Liver (tissue), 9 donors: ENCODE results near the gene NPIPB8. TPM values are rescaled to one million over a fixed set of nuclear protein-coding genes. Genes with fewer than 3 reads are reported as not detected.
"Not testable (repeated sequence)": the region's sequence is repeated elsewhere in the genome, so short reads cannot be mapped to it uniquely, and the experiment has no call there.

Experiments
- DNase-seq: peaks from one replicate; pipeline ENCODE4 v3.0.0-alpha.2; 2017; ENCODE audit warnings: low spot score
- H3K27ac ChIP-seq, 2 donors: one replicate each; pipeline ENCODE4 v1.7.0; 2013; ENCODE audit warnings: inconsistent platforms in 2 of 2, low read length in 2 of 2, control low read depth in 1 of 2, low read depth in 1 of 2, mild to moderate bottlenecking in 1 of 2
- H3K27me3 ChIP-seq, 4 donors: one replicate each; pipeline versions ENCODE4 v1.6.1 to v1.7.0; 2013; ENCODE audit warnings: low read length in 3 of 4, inconsistent platforms in 1 of 4, mild to moderate bottlenecking in 1 of 4, moderate library complexity in 1 of 4; ENCODE audit not compliant: control insufficient read depth in 4 of 4, insufficient read depth in 4 of 4
- H3K36me3 ChIP-seq, 4 donors: one replicate each; pipeline versions ENCODE4 v1.6.1 to v1.7.0; 2013; ENCODE audit warnings: low read length in 3 of 4, mild to moderate bottlenecking in 3 of 4, low read depth in 1 of 4, moderate library complexity in 1 of 4; ENCODE audit not compliant: control insufficient read depth in 4 of 4, insufficient read depth in 3 of 4
- H3K4me1 ChIP-seq, 4 donors: one replicate each; pipeline versions ENCODE4 v1.6.1 to v1.7.0; 2013; ENCODE audit warnings: low read length in 3 of 4, mild to moderate bottlenecking in 3 of 4, moderate library complexity in 1 of 4; ENCODE audit not compliant: control insufficient read depth in 4 of 4, insufficient read depth in 4 of 4
- H3K4me3 ChIP-seq, 3 donors: one replicate each; pipeline versions ENCODE4 v1.6.1 to v1.7.0; 2013; ENCODE audit warnings: low read length in 3 of 3, control low read depth in 1 of 3, low read depth in 1 of 3, mild to moderate bottlenecking in 1 of 3
- H3K9ac ChIP-seq, 2 donors: one replicate each; pipeline ENCODE4 v1.7.0; 2013; ENCODE audit warnings: low read length in 2 of 2, mild to moderate bottlenecking in 2 of 2, moderate library complexity in 2 of 2, control low read depth in 1 of 2, low read depth in 1 of 2
- H3K9me3 ChIP-seq, 4 donors: one replicate each; pipeline versions ENCODE4 v1.6.1 to v1.7.0; 2013; ENCODE audit warnings: low read length in 3 of 4; ENCODE audit not compliant: control insufficient read depth in 4 of 4
- EGR1 ChIP-seq, 2 donors: IDR thresholded peaks; 2 replicates each; pipeline ENCODE4 v1.6.1; 2016 to 2018; ENCODE audit warnings: antibody characterized with exemption in 2 of 2, low read depth in 2 of 2
- FOXA1 ChIP-seq: IDR thresholded peaks from 2 replicates; pipeline ENCODE4 v1.6.1; 2016; ENCODE audit warnings: antibody characterized with exemption
- FOXA2 ChIP-seq: IDR thresholded peaks from 2 replicates; pipeline ENCODE4 v1.6.1; 2016; ENCODE audit warnings: antibody characterized with exemption
- GABPA ChIP-seq, 2 donors: IDR thresholded peaks in 1 of 2; conservative IDR thresholded peaks in 1 of 2; 2 replicates each; pipeline ENCODE4 v1.6.1; 2016; ENCODE audit warnings: antibody characterized with exemption in 2 of 2, mild to moderate bottlenecking in 1 of 2, moderate library complexity in 1 of 2
- HNF4A ChIP-seq, 2 donors: conservative IDR thresholded peaks; 2 replicates each; pipeline ENCODE4 v1.6.1; 2016; ENCODE audit warnings: antibody characterized with exemption in 2 of 2, mild to moderate bottlenecking in 2 of 2
- HNF4G ChIP-seq: IDR thresholded peaks from 2 replicates; pipeline ENCODE4 v1.6.1; 2016; ENCODE audit warnings: antibody characterized with exemption
- JUND ChIP-seq, 2 donors: IDR thresholded peaks; 2 replicates each; pipeline ENCODE4 v1.6.1; 2016; ENCODE audit warnings: antibody characterized with exemption in 2 of 2
- NR2F2 ChIP-seq: IDR thresholded peaks from 2 replicates; pipeline ENCODE4 v1.6.1; 2016; ENCODE audit warnings: antibody characterized with exemption
- TAF1 ChIP-seq: conservative IDR thresholded peaks from 2 replicates; pipeline ENCODE4 v1.6.1; 2016; ENCODE audit warnings: antibody characterized with exemption, mild to moderate bottlenecking
- WGBS: extraction: QIAGEN DNeasy Blood & Tissue Kit; methylation state at CpG from one replicate; pipeline ENCODE4 v1.1.7; 2013; 5-methylcytosine and 5-hydroxymethylcytosine counted together
- polyA plus RNA-seq, 2 donors: library from polyadenylated mRNA; stranded (reverse) in 1 of 2; unstranded in 1 of 2; fragments of 200-250 nt in 1 of 2; fragments of >200 nt in 1 of 2; fragmentation: Nextera tagmentation in 1 of 2; extraction: Ambion mirVana in 1 of 2; gene quantifications; one replicate each; pipeline versions ENCODE4 v1.2.1 to v1.2.3, GENCODE V29; 2013 to 2015
- total RNA-seq, 2 donors: library from RNA; depleted of rRNA; stranded (reverse); fragments of >200 nt; gene quantifications; one replicate each; pipeline ENCODE4 v1.2.3, GENCODE V29; 2014
- TF ChIP-seq, protein P1 (sequence below): IDR thresholded peaks from 2 replicates; pipeline ENCODE4 v1.6.1; 2016; ENCODE audit warnings: antibody characterized with exemption, mild to moderate bottlenecking
- donor health status: healthy.
- donor health status: healthy.
- donor health status: healthy.
- donor health status: healthy.
- donor health status: healthy.

Gene NPIPB8
- total and polyA plus RNA-seq, 4 donors = 0.08 to 0.53 TPM; not detected in 2

DNA sequence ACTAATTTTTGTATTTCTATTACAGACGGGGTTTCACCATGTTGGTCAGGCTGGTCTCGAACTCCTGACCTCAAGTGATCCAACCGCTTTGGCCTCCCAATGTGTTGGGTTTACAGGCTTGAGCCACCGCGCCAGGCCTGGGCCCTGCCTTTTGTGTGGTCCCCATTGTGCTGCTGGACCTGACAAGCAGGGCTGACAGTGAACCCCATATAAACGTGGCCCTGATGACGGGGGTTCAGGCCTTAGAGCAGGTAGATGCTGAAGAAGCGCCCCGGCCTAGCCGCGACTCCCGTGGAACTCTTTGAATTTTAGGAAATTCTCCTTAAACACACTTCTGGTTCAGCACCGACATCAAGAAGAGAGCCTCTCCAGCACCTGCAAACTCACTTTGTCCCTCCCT, 36.3 kb upstream of the NPIPB8 start:
- H3K9ac ChIP-seq, H3K27ac ChIP-seq, H3K4me3 ChIP-seq, H3K27me3 ChIP-seq, H3K9me3 ChIP-seq, DNase-seq: not testable (repeated sequence)
- WGBS = 94% methylated on average over 12 of the region's 13 CpGs
- H3K4me1 ChIP-seq = peaks cover 7 to 20% (median 15%) of the 10 kb centered on the region in 4 donors
- peaks cover 2 to 12% (median 9%) of the 10 kb centered on the region in 4 donors for H3K36me3 ChIP-seq

DNA sequence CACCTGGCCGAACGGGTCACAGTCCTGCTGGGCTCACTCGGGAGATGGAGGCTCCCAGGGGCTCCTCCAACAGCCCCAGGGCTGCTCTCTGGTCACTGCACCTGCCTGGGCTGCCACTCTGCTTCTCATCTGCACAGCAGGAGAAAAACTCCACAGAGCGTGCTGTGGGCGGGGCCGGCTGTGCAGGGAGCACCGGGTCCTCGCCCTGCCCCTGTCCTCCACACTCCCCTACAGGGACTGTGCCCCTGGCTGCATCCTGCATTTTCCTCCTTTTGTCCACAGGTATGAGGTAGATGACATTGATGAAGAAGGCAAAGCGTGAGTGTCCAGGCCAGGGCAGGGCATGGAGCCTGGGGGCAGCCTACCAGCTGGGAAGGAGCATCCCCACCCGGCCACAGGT, 35.8 kb upstream of the NPIPB8 start:
- H3K27ac ChIP-seq, H3K9me3 ChIP-seq, H3K9ac ChIP-seq, H3K27me3 ChIP-seq, DNase-seq, H3K4me3 ChIP-seq: not testable (repeated sequence)
- Histone ChIP-seq H3K36me3 (peaks cover 3 to 16% (median 12%) of the 10 kb centered on the region in 4 donors), H3K4me1 (peaks cover 7 to 15% (median 12%) of the 10 kb centered on the region in 4 donors)
- WGBS = 88% methylated on average over 5 of the region's 10 CpGs

DNA sequence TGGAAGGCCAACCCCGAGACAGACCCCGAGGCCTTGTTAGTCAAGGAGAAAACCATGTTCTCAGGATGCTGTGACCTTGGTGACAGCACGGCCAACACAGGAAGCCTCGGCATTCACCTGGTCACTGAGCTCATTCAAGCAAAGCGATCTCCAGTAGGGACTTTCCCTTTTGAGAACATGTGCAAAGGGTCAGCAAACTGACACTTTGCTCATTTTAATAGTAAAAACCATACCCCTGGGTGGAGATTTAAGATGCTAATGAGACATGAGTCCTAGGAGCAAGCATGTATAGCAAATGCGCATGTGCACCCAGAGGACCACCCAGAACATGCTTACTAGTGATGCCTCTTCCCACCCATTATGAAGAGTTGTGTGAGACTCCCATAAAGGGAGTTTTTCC, 35.3 kb upstream of the NPIPB8 start:
- no peak for TF ChIP-seq HNF4A (conservative IDR thresholded peaks at IDR 0.05)
- TF ChIP-seq, protein P1, sequence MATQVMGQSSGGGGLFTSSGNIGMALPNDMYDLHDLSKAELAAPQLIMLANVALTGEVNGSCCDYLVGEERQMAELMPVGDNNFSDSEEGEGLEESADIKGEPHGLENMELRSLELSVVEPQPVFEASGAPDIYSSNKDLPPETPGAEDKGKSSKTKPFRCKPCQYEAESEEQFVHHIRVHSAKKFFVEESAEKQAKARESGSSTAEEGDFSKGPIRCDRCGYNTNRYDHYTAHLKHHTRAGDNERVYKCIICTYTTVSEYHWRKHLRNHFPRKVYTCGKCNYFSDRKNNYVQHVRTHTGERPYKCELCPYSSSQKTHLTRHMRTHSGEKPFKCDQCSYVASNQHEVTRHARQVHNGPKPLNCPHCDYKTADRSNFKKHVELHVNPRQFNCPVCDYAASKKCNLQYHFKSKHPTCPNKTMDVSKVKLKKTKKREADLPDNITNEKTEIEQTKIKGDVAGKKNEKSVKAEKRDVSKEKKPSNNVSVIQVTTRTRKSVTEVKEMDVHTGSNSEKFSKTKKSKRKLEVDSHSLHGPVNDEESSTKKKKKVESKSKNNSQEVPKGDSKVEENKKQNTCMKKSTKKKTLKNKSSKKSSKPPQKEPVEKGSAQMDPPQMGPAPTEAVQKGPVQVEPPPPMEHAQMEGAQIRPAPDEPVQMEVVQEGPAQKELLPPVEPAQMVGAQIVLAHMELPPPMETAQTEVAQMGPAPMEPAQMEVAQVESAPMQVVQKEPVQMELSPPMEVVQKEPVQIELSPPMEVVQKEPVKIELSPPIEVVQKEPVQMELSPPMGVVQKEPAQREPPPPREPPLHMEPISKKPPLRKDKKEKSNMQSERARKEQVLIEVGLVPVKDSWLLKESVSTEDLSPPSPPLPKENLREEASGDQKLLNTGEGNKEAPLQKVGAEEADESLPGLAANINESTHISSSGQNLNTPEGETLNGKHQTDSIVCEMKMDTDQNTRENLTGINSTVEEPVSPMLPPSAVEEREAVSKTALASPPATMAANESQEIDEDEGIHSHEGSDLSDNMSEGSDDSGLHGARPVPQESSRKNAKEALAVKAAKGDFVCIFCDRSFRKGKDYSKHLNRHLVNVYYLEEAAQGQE = no peak
- no peak for TF ChIP-seq JUND (IDR thresholded peaks at IDR 0.05)
- TF ChIP-seq FOXA1 = no peak
- TF ChIP-seq TAF1 = no peak
- no peak for TF ChIP-seq HNF4G
- TF ChIP-seq GABPA (IDR thresholded peaks at IDR 0.05 in 1 of 2, conservative IDR thresholded peaks at IDR 0.05 in 1 of 2) = no peak
- no peak for TF ChIP-seq EGR1 (IDR thresholded peaks at IDR 0.05; ENCODE audit: low read depth in 2 of 2)
- no peak for DNase-seq

DNA sequence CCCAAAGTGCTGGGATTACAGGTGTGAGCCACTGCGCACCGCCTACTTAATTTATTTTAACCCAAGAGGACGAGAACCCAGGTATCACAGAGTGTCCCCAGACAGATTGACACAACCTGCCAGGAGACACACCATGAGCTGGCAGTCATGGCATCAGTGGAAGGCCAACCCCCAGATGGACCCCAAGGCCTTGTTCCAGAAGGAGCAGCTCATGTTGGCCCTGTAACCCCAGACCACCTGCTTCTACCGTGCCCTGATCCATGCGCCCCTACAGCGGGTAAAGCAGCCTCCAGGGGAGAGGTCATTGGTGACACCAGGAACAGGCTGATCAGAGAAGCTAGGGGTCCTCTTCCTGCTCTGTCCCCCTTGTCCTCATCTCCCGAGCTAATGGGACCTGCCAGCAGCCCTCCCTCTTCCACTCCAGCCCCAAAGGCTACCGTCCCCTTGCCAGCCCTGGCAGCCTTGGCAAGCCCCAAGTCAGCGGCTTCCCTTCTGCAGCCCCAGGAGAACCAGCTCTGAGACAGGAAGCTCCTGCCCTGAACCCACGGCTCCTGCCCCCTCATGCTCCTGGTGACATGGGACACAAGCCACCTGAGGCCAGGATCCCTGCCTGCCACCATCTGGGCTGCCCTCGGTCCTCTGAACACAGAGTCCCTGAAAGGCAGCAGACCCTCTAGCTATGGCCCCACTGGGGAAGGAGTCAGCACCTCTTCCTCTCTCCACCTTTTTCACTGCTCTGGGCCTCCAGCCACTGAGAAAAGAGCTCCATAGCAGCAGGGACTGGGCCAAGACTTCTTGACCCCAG, 34.3 kb upstream of the NPIPB8 start:
- no peak for DNase-seq
- Histone ChIP-seq H3K9me3 (no peaks in the 10 kb centered on the region), H3K4me1 (peaks cover 0 to 10% (median 5%) of the 10 kb centered on the region in 4 donors), H3K36me3 (peaks cover 3 to 16% (median 13%) of the 10 kb centered on the region in 4 donors), H3K27me3 (no peaks in the 10 kb centered on the region), H3K9ac (no peak overlapping the region), H3K27ac (no peak overlapping the region), H3K4me3 (no peak overlapping the region)
- no peak for TF ChIP-seq NR2F2
- TF ChIP-seq FOXA2 = no peak
- no peak for TF ChIP-seq GABPA (IDR thresholded peaks at IDR 0.05 in 1 of 2, conservative IDR thresholded peaks at IDR 0.05 in 1 of 2)
- WGBS = 87% methylated on average over 11 of the region's 11 CpGs

More for the DNA sequence above, 35.3 kb upstream of the NPIPB8 start:
- 46% methylated on average over 5 of the region's 6 CpGs for WGBS
- no peaks in the 10 kb centered on the region for H3K9me3 ChIP-seq
- no peaks in the 10 kb centered on the region for H3K27me3 ChIP-seq
- H3K27ac ChIP-seq = no peak overlapping the region
- peaks cover 3 to 16% (median 13%) of the 10 kb centered on the region in 4 donors for H3K36me3 ChIP-seq
- H3K4me1 ChIP-seq = peaks cover 2 to 11% (median 7%) of the 10 kb centered on the region in 4 donors
- H3K4me3 ChIP-seq = no peak overlapping the region
- H3K9ac ChIP-seq = no peak overlapping the region
